GM12801 (cell line): ENCODE data around the gene TENM3.

Experiments used
- TF ChIP-seq, protein P1 (sequence below): IDR thresholded peaks from one replicate; pipeline ENCODE4 v1.5.1; 2011; ENCODE audit warnings: control low read depth; ENCODE audit not compliant: insufficient read length; ENCODE audit errors: extremely low read depth

The TENM3 gene

DNA sequence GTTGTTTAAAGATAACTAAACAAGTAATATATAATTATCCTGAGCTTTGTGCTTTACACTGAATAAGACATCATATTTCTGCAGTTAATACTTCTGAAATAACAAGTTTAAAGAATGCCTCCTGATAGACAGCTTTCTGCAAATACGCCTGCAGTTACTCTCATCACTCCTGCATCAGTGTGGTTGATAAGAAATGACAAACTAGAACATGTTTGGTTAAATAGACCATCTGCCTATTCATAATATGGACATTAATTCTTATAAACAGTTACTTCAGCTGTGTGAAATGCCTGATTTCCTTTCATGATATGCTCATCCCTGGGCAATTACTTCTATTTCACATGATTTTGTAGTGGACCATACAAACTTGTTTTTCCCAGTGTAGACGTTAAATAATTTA is 7.0 kb upstream of the TENM3 start:
- TF ChIP-seq, protein P1, sequence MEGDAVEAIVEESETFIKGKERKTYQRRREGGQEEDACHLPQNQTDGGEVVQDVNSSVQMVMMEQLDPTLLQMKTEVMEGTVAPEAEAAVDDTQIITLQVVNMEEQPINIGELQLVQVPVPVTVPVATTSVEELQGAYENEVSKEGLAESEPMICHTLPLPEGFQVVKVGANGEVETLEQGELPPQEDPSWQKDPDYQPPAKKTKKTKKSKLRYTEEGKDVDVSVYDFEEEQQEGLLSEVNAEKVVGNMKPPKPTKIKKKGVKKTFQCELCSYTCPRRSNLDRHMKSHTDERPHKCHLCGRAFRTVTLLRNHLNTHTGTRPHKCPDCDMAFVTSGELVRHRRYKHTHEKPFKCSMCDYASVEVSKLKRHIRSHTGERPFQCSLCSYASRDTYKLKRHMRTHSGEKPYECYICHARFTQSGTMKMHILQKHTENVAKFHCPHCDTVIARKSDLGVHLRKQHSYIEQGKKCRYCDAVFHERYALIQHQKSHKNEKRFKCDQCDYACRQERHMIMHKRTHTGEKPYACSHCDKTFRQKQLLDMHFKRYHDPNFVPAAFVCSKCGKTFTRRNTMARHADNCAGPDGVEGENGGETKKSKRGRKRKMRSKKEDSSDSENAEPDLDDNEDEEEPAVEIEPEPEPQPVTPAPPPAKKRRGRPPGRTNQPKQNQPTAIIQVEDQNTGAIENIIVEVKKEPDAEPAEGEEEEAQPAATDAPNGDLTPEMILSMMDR = no peak

DNA sequence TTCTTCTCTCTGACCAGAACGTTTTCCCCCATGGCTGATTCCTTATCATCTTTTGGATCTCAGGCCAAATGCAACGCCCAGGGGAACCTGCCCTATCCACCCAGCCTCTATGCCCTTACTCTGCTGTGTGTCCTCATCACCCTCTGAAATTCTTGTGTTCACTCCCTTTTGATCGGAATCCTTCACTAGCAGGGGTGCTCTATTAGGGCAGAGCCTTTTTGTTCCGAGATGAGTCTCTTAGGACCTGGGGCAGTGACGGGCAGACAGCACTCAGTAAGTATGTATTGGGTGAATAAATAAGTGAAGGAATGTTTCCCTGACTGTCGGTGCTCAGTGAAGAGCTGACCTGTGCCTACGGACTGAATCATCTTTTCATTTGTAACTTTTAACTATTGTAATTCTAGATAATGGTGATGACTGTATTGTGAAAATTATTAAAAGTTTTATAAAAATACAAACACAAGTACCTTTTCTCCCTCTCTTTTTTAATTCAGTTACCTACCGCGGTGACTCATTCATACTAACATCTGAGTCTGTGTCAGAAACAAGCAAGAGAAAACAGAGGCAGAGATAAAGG is 4.8 kb upstream of the TENM3 start:
- TF ChIP-seq, protein P1 = no peak

GRCh38 chr4:182240161-182241130 is 2.8 kb upstream of the TENM3 start:
- TF ChIP-seq, protein P1 = no peak

GRCh38 chr4:182242787-182243186 is 415 bp upstream of the TENM3 start:
- TF ChIP-seq, protein P1 = no peak

GRCh38 chr4:182245041-182245440 is 1.8 kb downstream of the TENM3 start:
- TF ChIP-seq, protein P1 = no peak

- TF ChIP-seq, protein P1 = no peak
Observed at GRCh38 chr4:182245541-182246215, 2.5 kb downstream of the TENM3 start.
